Measurements from ENCODE around the gene PTPRT. TPM values are rescaled to one million over a fixed set of nuclear protein-coding genes. Genes with fewer than 3 reads are reported as not detected.
A peak's percentile ranks its signal among the peaks of the same experiment; 100 is the strongest.

Gene PTPRT
- total and polyA plus RNA-seq, 8 donors: 0.23 to 1.8 (median 0.95) TPM

- ATAC-seq (peak in 2 of 4 donors; percentile 24 to 39), FAIRE-seq (no peak), DNase-seq (no peak)
- WGBS, 2 donors: 66 to 69% methylated on average over 2 of the region's 2 CpGs
- Histone ChIP-seq H3K4me1 (peaks cover 0 to 4% (median 3%) of the 10 kb centered on the region in 3 donors), H3K27me3 (no peaks in the 10 kb centered on the region), H3K36me3 (no peaks in the 10 kb centered on the region), H3K9me3 (no peaks in the 10 kb centered on the region), H3K27ac (no peak overlapping the region), H3K4me3 (no peak overlapping the region)
- TF ChIP-seq CTCF (IDR thresholded peaks at IDR 0.05): no peak
- intact Hi-C loops (cut with DNase I): no loop called here
These were observed 208.5 kb downstream of the PTPRT start for GRCh38 chr20:42981253-42981652.

GRCh38 chr20:42979720-42980119, 210.0 kb downstream of the PTPRT start:
- DNase-seq (no peak), FAIRE-seq (no peak), ATAC-seq (no peak)
- Histone ChIP-seq H3K4me1 (peaks cover 0 to 4% (median 3%) of the 10 kb centered on the region in 3 donors), H3K27ac (no peak overlapping the region), H3K27me3 (no peaks in the 10 kb centered on the region), H3K9me3 (no peaks in the 10 kb centered on the region), H3K4me3 (no peak overlapping the region), H3K36me3 (no peaks in the 10 kb centered on the region)
- intact Hi-C loops (cut with DNase I): no loop called here
- no peak for TF ChIP-seq CTCF (IDR thresholded peaks at IDR 0.05)
- 51 to 62% methylated on average over 5 of the region's 5 CpGs for WGBS, 2 donors

- Histone ChIP-seq H3K4me3 (no peak overlapping the region), H3K27ac (no peak overlapping the region), H3K4me1 (peaks cover 0 to 4% (median 3%) of the 10 kb centered on the region in 3 donors), H3K27me3 (no peaks in the 10 kb centered on the region), H3K36me3 (no peaks in the 10 kb centered on the region), H3K9me3 (no peaks in the 10 kb centered on the region)
- 87 to 93% methylated on average over 12 of the region's 12 CpGs for WGBS, 2 donors
- no peak for FAIRE-seq
- no peak for ATAC-seq
- DNase-seq: no peak
- intact Hi-C loops (cut with DNase I): no loop called here
- no peak for TF ChIP-seq CTCF (IDR thresholded peaks at IDR 0.05)
These were observed 211.3 kb downstream of the PTPRT start for GRCh38 chr20:42978184-42978974.

GRCh38 chr20:42975974-42976373, 213.7 kb downstream of the PTPRT start:
- no peak for DNase-seq
- no peak overlapping the region for H3K27ac ChIP-seq
- H3K4me3 ChIP-seq: no peak overlapping the region
- TF ChIP-seq CTCF (IDR thresholded peaks at IDR 0.05): no peak
- peaks cover 0 to 4% (median 0%) of the 10 kb centered on the region in 3 donors for H3K4me1 ChIP-seq
- no peaks in the 10 kb centered on the region for H3K9me3 ChIP-seq
- no peak for FAIRE-seq
- no peaks in the 10 kb centered on the region for H3K27me3 ChIP-seq
- 65 to 89% methylated on average over 1 of the region's 1 CpG for WGBS, 2 donors
- intact Hi-C loops (cut with DNase I): no loop called here
- no peaks in the 10 kb centered on the region for H3K36me3 ChIP-seq
- no peak for ATAC-seq

GRCh38 chr20:42974347-42974746, 215.4 kb downstream of the PTPRT start:
- Histone ChIP-seq H3K4me1 (no peaks in the 10 kb centered on the region), H3K9me3 (no peaks in the 10 kb centered on the region), H3K27me3 (no peaks in the 10 kb centered on the region), H3K4me3 (no peak overlapping the region), H3K27ac (no peak overlapping the region), H3K36me3 (no peaks in the 10 kb centered on the region)
- ATAC-seq (no peak), FAIRE-seq (no peak), DNase-seq (no peak)
- no peak for TF ChIP-seq CTCF (IDR thresholded peaks at IDR 0.05)
- intact Hi-C loops (cut with DNase I): no loop called here
- WGBS, 2 donors: 79 to 86% methylated on average over 8 of the region's 8 CpGs

All from pancreas (tissue), 10 donors.